ENCODE measurements around the gene EVX2.

Gene EVX2

DNA sequence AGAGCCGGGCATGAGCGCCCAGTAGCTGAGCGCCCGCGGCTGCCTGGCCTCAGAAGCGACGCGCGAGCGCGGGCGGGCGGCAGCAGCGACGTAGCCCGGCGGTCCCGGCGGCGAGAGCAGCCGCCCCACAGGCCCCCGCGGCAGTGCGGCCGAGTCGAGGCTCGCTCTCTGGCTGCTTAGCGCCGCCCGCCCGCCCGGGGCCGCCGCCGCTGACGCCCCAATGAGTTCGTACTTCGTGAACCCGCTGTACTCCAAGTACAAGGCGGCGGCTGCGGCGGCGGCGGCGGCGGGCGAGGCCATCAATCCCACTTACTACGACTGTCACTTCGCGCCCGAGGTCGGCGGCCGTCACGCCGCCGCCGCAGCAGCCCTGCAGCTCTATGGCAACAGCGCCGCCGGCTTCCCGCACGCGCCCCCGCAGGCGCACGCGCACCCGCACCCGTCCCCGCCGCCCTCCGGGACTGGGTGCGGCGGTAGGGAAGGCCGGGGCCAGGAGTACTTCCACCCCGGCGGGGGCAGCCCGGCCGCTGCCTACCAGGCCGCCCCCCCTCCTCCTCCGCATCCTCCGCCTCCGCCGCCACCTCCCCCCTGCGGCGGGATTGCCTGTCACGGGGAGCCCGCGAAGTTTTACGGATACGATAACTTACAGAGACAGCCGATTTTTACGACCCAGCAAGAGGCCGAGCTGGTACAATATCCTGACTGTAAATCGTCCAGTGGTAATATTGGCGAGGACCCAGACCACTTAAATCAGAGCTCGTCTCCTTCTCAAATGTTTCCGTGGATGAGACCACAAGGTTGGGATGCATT, 46.6 kb upstream of the EVX2 start:
- no peak overlapping the region for H3K4me3 ChIP-seq (replicated peaks; ENCODE audit: low read depth, low read length)
- no peaks in the 10 kb centered on the region for H3K36me3 ChIP-seq (ENCODE audit: control insufficient read depth, insufficient read depth, low read length)
- no peak for TF ChIP-seq CTCF (IDR thresholded peaks at IDR 0.05; ENCODE audit: insufficient read depth, low read length, poor library complexity, severe bottlenecking)
- DNase-seq (ENCODE audit: extremely low read depth, insufficient read length), result no peak
- H3K27me3 ChIP-seq (replicated peaks; ENCODE audit: control insufficient read depth, insufficient read depth, low read length), result no peaks in the 10 kb centered on the region

DNA sequence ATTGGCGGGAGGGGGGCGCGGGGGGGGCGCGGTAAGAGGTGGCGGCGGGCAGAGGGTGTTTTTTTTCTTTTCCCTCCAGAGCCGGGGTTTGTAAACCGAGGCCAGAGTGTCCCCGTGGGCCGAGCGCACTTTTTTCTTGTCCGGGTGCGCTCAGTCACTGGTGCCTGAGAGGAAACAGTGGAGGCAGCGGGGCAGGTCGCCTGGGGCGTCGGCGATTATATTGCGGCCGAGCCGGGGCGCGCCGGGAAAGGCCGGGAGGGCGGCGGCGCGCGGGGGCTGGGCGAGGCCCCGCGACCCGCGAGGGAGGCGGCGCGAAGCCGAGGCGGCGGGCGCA, 46.0 kb upstream of the EVX2 start:
- DNase-seq (ENCODE audit: extremely low read depth, insufficient read length), result no peak

DNA sequence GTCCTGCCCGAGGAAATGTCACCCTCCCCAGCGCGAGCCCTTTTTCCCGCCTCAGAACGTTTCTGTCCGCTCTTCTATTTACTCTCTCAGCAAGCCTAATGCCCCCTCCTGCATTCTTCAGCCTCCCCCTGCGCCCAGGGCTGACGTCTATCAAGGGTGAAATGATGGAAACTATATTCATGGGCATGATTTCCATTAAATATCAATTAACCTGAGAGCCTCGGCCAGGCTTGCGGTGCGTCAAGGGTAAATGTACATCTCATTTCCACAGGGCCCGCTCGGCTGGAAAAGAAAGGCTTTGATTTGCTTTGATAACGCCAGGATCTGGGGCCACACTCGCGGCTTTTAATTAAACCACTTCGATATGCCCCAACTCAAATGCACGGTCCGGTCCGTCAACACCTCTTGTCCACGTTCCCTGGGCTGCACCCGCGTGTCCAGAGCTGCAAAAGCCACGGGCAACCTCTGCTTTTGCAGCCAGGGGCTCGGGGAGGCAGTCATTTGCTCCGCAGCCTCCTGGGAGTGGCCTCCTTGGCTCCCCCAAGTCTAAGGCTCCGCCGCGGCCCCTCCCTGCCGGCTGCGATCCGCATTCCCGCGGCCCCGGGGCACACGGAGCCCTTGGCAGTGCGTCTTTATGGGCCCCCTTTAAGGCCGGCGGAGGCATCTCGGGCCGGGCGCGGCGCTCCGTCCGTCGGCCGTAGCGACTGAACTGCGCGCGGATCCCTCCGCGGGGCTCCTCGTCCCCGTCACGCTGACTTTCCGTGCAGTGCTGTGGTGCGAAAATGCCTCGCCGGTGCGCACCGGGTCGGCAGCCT, 45.4 kb upstream of the EVX2 start, which contains the start of gene HOXD8:
TSS of gene HOXD8 (plus strand) at position 724 of the 815 bp plus-strand sequence. CDS start 662 bp downstream, outside the sequence.
- no peak within 1 kb of the TSS for H3K4me3 ChIP-seq (replicated peaks; ENCODE audit: low read depth, low read length)
- no peaks in the 10 kb centered on the region for H3K36me3 ChIP-seq (ENCODE audit: control insufficient read depth, insufficient read depth, low read length)
- DNase-seq (ENCODE audit: extremely low read depth, insufficient read length), result no peak
- no peak for TF ChIP-seq CTCF (IDR thresholded peaks at IDR 0.05; ENCODE audit: insufficient read depth, low read length, poor library complexity, severe bottlenecking)
- peaks cover 1% of the 10 kb centered on the region; the same call in 1 of the 2 replicates for H3K27me3 ChIP-seq (replicated peaks; ENCODE audit: control insufficient read depth, insufficient read depth, low read length)

More for the DNA sequence above, 46.0 kb upstream of the EVX2 start:
- Histone ChIP-seq H3K4me3 (replicated peaks; ENCODE audit: low read depth, low read length) (no peak overlapping the region), H3K27me3 (replicated peaks; ENCODE audit: control insufficient read depth, insufficient read depth, low read length) (no peaks in the 10 kb centered on the region; the same call in 1 of the 2 replicates), H3K36me3 (ENCODE audit: control insufficient read depth, insufficient read depth, low read length) (no peaks in the 10 kb centered on the region)
- TF ChIP-seq CTCF (IDR thresholded peaks at IDR 0.05; ENCODE audit: insufficient read depth, low read length, poor library complexity, severe bottlenecking), result no peak

DNA sequence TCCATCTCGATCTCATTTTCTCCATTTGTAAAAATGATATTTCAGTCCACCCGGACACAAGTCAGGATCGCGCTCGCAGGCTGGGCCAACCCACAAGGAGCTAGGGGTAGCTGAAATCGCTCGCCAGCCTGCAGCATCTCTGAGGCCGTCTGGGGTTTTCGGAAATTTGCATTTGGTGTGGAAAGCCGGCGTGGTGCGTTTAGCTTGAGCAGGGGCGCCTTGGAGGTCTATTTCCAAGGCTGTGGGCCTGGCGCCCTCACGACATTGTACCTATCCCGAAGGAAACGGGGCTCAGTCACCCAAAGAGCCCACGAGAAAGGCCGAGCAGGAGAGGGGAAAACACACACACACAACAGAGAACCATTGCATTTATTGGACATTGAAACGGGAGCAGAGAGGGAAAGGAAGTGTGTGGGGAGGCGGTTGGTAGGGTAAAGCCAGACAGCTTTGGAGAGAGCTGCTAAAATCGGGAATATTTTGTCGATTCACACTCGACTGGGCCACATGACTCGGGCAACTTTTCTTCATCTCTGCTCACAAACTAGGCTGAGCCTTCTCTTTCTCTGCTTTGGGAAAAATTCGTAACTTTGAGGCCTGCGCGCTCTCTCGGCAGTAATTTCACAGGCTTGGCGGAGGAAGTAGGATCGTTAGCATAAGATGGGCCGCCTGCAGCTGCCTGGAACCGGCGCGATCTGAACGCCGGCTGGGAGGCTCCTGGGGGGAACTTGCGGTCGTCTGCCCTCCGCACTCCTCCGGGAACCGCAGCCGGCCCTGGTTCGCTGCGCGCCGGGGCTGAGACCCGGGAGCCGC, 44.6 kb upstream of the EVX2 start:
- TF ChIP-seq CTCF (IDR thresholded peaks at IDR 0.05; ENCODE audit: insufficient read depth, low read length, poor library complexity, severe bottlenecking), result no peak
- Histone ChIP-seq H3K4me3 (replicated peaks; ENCODE audit: low read depth, low read length) (no peak overlapping the region), H3K36me3 (ENCODE audit: control insufficient read depth, insufficient read depth, low read length) (no peaks in the 10 kb centered on the region), H3K27me3 (replicated peaks; ENCODE audit: control insufficient read depth, insufficient read depth, low read length) (peaks cover 2% of the 10 kb centered on the region; the same call in 1 of the 2 replicates)
- DNase-seq (ENCODE audit: extremely low read depth, insufficient read length), result no peak

- no peak for TF ChIP-seq CTCF (IDR thresholded peaks at IDR 0.05; ENCODE audit: insufficient read depth, low read length, poor library complexity, severe bottlenecking)
- H3K4me3 ChIP-seq (replicated peaks; ENCODE audit: low read depth, low read length), result no peak overlapping the region
These were observed 44.0 kb upstream of the EVX2 start for GRCh38 chr2:176127774-176128072.

More at GRCh38 chr2:176127774-176128072, 44.0 kb upstream of the EVX2 start:
- Histone ChIP-seq H3K36me3 (ENCODE audit: control insufficient read depth, insufficient read depth, low read length) (no peaks in the 10 kb centered on the region), H3K27me3 (replicated peaks; ENCODE audit: control insufficient read depth, insufficient read depth, low read length) (peaks cover 2% of the 10 kb centered on the region; the same call in 1 of the 2 replicates)
- no peak for DNase-seq (ENCODE audit: extremely low read depth, insufficient read length)
